PC-9 (cell line): Measurements from ENCODE around the gene ADGRD1.

Experiments
- CTCF ChIP-seq: fragments of 200-600 bp; sonication (generic); conservative IDR thresholded peaks from 2 replicates; pipeline ENCODE4 v1.6.1; 2017; ENCODE audit warnings: mixed run types, antibody characterized with exemption, mild to moderate bottlenecking, moderate library complexity
- EZH2 ChIP-seq: fragments of 200-600 bp; sonication (generic); IDR thresholded peaks from 2 replicates; pipeline ENCODE4 v1.8.0; 2017; ENCODE audit warnings: antibody characterized with exemption, low read depth

GRCh38 chr12:131018808-131019397, 65.2 kb downstream of the ADGRD1 start:
- TF ChIP-seq CTCF (no peak), EZH2 (0 out of 2 replicates have a peak, but pooled peaks have one; percentile 63)
